ENCODE measurements around the gene CHN2. TPM values are rescaled to one million over a fixed set of nuclear protein-coding genes. Genes with fewer than 3 reads are reported as not detected.
"Not testable (repeated sequence)": the region's sequence is repeated elsewhere in the genome, so short reads cannot be mapped to it uniquely, and the experiment has no call there.

Gene CHN2
- total RNA-seq, 1 experiment from 2014 or later, result 3.6 TPM

GRCh38 chr7:29254591-29254990, 60.0 kb downstream of the CHN2 start:
- no peak for DNase-seq (ENCODE audit: extremely low read depth, low read depth)

GRCh38 chr7:29255199-29255878, 60.8 kb downstream of the CHN2 start:
- DNase-seq (ENCODE audit: extremely low read depth, low read depth), result no peak

DNA sequence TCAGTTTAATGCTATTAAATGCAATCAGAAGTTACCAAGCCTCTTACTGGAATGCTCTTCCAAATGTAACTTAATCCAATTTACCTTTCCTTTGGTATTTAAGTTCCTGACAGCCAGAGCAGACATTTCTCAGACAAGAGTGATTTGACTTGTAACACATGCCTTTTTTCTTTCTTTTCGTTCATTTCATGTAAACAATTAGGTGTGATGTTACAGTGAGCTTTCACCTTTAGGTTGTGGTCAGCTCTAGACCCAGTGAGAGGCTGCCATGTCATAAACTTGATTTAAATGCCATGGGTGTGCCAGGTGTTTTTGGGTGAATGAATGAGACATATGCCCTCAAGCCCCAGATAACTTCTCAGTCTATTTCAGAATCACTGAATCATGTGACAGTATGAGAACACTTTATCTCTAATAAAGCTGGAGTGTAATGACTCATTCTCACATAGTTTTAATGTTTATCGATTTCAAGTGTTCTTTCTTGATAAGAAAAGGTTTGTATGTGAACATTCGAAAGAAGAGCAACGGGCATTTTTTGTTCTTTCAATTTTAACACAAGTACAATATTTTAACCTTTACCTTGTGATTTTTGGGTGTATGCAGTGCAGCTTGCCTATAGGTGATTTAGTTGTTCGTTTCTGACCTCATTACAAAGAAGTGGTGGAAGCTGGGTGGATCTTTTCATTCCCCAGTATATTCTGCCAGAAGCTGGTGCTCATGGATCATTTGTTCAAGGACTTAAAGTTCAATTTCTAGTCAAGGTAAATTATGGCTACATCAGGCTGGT, 61.5 kb downstream of the CHN2 start:
- no peak for DNase-seq (ENCODE audit: extremely low read depth, low read depth)

GRCh38 chr7:29256693-29257002, 62.1 kb downstream of the CHN2 start:
- no peak for DNase-seq (ENCODE audit: extremely low read depth, low read depth)

DNA sequence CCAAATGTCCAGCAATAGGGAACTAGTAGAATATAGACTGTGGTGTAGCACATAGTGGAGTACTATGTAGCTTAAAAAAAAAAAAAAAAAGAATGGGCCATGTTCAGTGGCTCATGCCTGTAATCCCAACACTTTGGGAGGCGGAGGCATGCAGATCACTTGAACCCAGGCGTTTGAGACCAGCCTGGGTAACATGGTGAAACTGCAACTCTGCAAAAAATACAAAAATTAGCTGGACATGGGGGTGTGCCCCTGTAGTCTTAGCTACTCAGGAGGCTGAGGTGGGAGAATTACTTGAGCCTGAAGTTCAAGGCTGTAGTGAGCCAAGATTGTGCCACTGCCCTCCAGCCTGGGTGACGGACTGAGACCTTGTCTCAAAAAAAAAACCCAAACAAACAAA, 64.4 kb downstream of the CHN2 start:
- DNase-seq (ENCODE audit: extremely low read depth, low read depth), result no peak

GRCh38 chr7:29262191-29262917, 67.8 kb downstream of the CHN2 start:
- no peak for DNase-seq (ENCODE audit: extremely low read depth, low read depth)

- not testable (repeated sequence) for DNase-seq (ENCODE audit: extremely low read depth, low read depth)
Observed at GRCh38 chr7:29263601-29264207, 69.1 kb downstream of the CHN2 start.

- no peak for DNase-seq (ENCODE audit: extremely low read depth, low read depth)
Observed at GRCh38 chr7:29265208-29265923, 70.8 kb downstream of the CHN2 start.

DNA sequence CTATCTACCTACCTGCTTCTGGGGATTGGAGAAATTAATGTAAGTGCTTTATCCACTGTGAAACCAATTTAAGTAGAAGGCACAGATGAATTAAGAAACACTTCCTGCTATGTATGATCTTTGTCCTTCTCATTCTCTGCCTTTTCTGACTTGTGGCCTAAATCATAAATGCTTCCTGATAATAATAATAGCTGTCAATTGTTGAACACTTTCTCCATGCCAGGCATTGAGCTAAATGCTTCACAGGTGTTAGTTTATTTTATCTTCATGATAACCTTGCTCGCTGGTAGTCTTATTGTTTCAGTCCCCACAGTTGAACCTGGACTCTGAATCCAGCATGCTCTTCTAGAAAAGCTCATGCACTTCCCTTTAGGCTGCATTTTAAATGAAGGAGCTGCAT, 75.4 kb downstream of the CHN2 start:
- no peak for DNase-seq (ENCODE audit: extremely low read depth, low read depth)

DNA sequence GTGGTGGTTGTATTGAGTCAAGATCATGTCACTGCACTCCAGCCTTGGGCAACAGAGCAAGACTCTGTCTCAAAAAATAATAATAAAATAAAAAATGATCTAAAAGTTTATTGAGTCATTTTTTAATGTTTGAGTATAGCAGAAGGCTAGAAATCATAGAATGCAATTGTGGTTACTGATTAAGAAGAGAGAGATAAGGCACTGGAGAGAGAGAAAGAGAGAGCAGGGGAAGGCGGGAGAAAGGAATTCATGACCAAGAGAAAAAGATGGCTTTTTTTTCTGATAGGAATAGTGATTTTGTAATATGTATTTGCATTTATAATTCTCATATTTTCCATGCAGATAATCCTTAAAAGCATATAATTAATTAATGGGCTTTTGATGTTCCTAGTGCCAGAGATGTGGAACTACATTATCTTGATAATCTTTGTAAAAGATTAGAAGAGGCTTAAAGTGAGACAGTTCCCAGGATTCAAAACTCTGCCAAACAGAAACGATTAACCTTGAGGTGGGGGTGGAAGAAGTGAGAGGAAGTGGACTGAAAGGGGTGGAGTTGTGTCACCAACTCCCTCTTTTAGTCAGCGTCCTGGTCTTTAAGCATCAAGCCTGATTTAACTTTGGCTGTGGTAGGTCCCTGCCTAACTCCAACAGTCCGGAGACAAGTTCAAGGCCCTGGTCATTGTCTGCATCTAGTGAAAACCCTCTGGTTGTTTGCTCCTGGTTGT, 76.2 kb downstream of the CHN2 start:
- no peak for DNase-seq (ENCODE audit: extremely low read depth, low read depth)

GRCh38 chr7:29271319-29271658, 76.7 kb downstream of the CHN2 start:
- no peak for DNase-seq (ENCODE audit: extremely low read depth, low read depth)

GRCh38 chr7:29272057-29272456, 77.5 kb downstream of the CHN2 start:
- DNase-seq (ENCODE audit: extremely low read depth, low read depth), result no peak

- DNase-seq (ENCODE audit: extremely low read depth, low read depth), result no peak
Observed at GRCh38 chr7:29274146-29275017, 79.8 kb downstream of the CHN2 start.

GRCh38 chr7:29275018-29275318, 80.4 kb downstream of the CHN2 start:
- DNase-seq (ENCODE audit: extremely low read depth, low read depth), result no peak

- no peak for DNase-seq (ENCODE audit: extremely low read depth, low read depth)
Observed at GRCh38 chr7:29275493-29275892, 80.9 kb downstream of the CHN2 start.

- no peak for DNase-seq (ENCODE audit: extremely low read depth, low read depth)
Observed at GRCh38 chr7:29276199-29276598, 81.6 kb downstream of the CHN2 start.

- DNase-seq (ENCODE audit: extremely low read depth, low read depth), result no peak
Observed at GRCh38 chr7:29276806-29277205, 82.2 kb downstream of the CHN2 start.

DNA sequence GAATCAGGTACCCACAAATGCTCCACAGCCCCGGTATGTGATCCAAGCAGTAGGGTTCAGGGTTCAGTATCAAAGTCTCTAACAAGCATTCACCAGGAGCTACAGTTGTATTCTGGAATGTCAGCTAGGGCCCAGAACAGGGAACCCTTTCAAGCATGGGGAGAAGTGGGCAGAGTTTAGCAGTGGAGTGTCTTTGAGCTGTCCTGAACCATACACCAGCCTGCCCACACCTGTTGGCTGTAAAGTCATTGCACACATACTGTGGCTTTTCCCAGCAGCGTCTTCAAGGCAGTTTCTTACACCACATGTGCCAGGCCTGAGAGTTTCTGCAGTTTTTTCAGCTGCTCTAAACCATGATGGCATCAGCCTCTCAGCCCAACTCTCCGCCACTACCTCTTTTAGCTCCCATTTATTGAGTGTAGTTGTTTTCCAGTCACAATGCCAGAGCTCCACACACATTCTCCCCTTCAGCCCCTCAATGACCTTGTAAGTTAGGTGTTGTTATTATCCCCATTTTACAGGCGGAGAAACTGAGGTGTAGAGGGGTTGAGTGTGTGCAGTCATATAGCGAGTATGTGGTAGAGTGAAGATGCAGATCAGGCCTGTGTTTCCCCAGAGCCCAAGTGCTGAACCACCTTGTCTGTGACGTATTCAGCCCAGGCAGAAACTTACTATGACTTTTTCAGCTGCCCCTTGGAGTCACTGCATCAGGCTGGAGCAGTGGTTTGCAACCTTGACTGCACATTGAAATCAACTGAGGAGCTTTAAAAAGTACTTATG, 83.1 kb downstream of the CHN2 start:
- no peak for DNase-seq (ENCODE audit: extremely low read depth, low read depth)

All from NCI-H460 (cell line).